Measurements from ENCODE around the gene PIM2.

DNA sequence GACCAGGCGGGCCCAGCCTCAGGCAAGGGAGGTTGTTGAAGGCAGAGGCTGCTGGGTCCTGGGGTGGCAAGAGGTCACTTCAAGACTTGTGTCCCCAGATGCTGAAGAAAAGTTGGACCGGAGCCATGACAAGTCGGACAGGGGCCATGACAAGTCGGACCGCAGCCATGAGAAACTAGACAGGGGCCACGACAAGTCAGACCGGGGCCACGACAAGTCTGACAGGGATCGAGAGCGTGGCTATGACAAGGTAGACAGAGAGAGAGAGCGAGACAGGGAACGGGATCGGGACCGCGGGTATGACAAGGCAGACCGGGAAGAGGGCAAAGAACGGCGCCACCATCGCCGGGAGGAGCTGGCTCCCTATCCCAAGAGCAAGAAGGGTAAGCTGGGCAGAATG lies 16.7 kb downstream of the PIM2 start:
- no peak for TF ChIP-seq POLR2AphosphoS5 (IDR thresholded peaks at IDR 0.05; ENCODE audit: low read depth, low read length)
- no peak for TF ChIP-seq TAF1 (IDR thresholded peaks at IDR 0.05; ENCODE audit: borderline replicate concordance, insufficient read depth, low read length)
- TF ChIP-seq SIN3A (IDR thresholded peaks at IDR 0.05; ENCODE audit: borderline replicate concordance, insufficient read depth, low read length) = no peak
- TF ChIP-seq, protein P1, sequence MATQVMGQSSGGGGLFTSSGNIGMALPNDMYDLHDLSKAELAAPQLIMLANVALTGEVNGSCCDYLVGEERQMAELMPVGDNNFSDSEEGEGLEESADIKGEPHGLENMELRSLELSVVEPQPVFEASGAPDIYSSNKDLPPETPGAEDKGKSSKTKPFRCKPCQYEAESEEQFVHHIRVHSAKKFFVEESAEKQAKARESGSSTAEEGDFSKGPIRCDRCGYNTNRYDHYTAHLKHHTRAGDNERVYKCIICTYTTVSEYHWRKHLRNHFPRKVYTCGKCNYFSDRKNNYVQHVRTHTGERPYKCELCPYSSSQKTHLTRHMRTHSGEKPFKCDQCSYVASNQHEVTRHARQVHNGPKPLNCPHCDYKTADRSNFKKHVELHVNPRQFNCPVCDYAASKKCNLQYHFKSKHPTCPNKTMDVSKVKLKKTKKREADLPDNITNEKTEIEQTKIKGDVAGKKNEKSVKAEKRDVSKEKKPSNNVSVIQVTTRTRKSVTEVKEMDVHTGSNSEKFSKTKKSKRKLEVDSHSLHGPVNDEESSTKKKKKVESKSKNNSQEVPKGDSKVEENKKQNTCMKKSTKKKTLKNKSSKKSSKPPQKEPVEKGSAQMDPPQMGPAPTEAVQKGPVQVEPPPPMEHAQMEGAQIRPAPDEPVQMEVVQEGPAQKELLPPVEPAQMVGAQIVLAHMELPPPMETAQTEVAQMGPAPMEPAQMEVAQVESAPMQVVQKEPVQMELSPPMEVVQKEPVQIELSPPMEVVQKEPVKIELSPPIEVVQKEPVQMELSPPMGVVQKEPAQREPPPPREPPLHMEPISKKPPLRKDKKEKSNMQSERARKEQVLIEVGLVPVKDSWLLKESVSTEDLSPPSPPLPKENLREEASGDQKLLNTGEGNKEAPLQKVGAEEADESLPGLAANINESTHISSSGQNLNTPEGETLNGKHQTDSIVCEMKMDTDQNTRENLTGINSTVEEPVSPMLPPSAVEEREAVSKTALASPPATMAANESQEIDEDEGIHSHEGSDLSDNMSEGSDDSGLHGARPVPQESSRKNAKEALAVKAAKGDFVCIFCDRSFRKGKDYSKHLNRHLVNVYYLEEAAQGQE (IDR thresholded peaks at IDR 0.05; ENCODE audit: insufficient read depth in 1 of 2, low read depth in 2 of 2, low read length in 2 of 2) = no peak

Measured in PFSK-1 (cell line).